Fibroblast of the conjunctiva (primary cell): ENCODE data around the gene SMOC1.

Experiments used
- DNase-seq: peaks from one replicate; pipeline ENCODE4 v3.0.0-alpha.2; 2010; ENCODE audit warnings: low read depth

The SMOC1 gene

GRCh38 chr14:69879175-69880043, at the start of gene SMOC1:
Gene SMOC1, plus strand, starts transcription at chr14:69879416. Its CDS starts 263 bp downstream, at chr14:69879679.
- DNase-seq: no peak

- DNase-seq: no peak
These were observed 40.3 kb upstream of the SMOC1 start for GRCh38 chr14:69838881-69839416.

GRCh38 chr14:69839661-69840060, 39.6 kb upstream of the SMOC1 start:
- DNase-seq: no peak

- no peak for DNase-seq
These were observed 37.6 kb upstream of the SMOC1 start for GRCh38 chr14:69841656-69842055.

- DNase-seq: no peak
These were observed 36.4 kb upstream of the SMOC1 start for GRCh38 chr14:69842686-69843420.

- DNase-seq: no peak
These were observed 35.0 kb upstream of the SMOC1 start for GRCh38 chr14:69844171-69844570.

- DNase-seq: no peak
These were observed 34.1 kb upstream of the SMOC1 start for GRCh38 chr14:69845050-69845581.

GRCh38 chr14:69845787-69846186, 33.4 kb upstream of the SMOC1 start:
- no peak for DNase-seq

GRCh38 chr14:69848156-69848555, 31.1 kb upstream of the SMOC1 start:
- no peak for DNase-seq

- no peak for DNase-seq
These were observed 30.3 kb upstream of the SMOC1 start for GRCh38 chr14:69848903-69849391.

GRCh38 chr14:69850086-69850735, 29.0 kb upstream of the SMOC1 start:
- DNase-seq: no peak

- DNase-seq: no peak
These were observed 28.5 kb upstream of the SMOC1 start for GRCh38 chr14:69850736-69851112.

- DNase-seq: no peak
These were observed 26.5 kb upstream of the SMOC1 start for GRCh38 chr14:69852531-69853321.

GRCh38 chr14:69853774-69854173, 25.4 kb upstream of the SMOC1 start:
- DNase-seq: no peak

GRCh38 chr14:69854598-69854997, 24.6 kb upstream of the SMOC1 start:
- no peak for DNase-seq

- no peak for DNase-seq
These were observed 23.9 kb upstream of the SMOC1 start for GRCh38 chr14:69855180-69855832.

GRCh38 chr14:69858801-69859200, 20.4 kb upstream of the SMOC1 start:
- DNase-seq: no peak

GRCh38 chr14:69859591-69859990, 19.6 kb upstream of the SMOC1 start:
- no peak for DNase-seq

- no peak for DNase-seq
These were observed 19.0 kb upstream of the SMOC1 start for GRCh38 chr14:69860221-69860620.

GRCh38 chr14:69861025-69861569, 18.1 kb upstream of the SMOC1 start:
- no peak for DNase-seq
